HG03025 (cell line): ENCODE results near the gene CFAP74.
A peak's percentile ranks its signal among the peaks of the same experiment; 100 is the strongest.

ENCODE experiments used
- ATAC-seq: cut with Tn5 transposase; IDR thresholded peaks from one replicate; pipeline ENCODE4 v1.9.1; 2021; ENCODE audit warnings: mild to moderate bottlenecking, moderate library complexity; ENCODE audit not compliant: unreplicated experiment, low FRiP score

Gene CFAP74

GRCh38 chr1:1920608-1921458 lies 82.8 kb downstream of the CFAP74 start:
- ATAC-seq, result no peak

DNA sequence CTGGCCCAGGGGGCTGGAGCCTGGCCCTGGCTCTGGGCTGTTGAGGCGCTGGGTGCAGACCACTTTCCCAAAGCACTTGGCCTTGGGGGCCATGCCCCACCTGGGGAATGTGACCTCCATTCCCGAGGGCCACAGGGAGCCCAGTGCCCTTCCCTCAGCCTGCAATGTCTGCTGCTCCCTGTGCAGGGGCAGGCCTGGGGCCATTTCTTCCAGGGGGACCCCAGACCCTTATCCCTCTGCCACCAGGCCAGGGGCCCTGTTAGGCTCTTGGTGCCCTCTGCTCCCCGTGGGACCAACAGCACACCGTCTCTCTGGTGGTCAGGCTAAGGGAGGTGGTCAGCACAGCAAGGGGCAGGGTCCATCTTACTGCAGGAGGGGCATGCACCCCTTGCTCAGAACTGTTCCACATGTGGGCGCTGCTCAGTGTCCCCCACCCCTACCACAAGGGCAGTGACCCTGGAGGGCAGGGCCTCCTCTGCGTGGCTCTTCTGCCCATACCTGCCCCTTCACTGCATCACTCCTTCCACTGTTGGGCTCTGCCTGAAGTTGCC lies 83.5 kb downstream of the CFAP74 start:
- ATAC-seq, result no peak

GRCh38 chr1:1919304-1920056 lies 84.1 kb downstream of the CFAP74 start:
- peak; percentile 63 for ATAC-seq

DNA sequence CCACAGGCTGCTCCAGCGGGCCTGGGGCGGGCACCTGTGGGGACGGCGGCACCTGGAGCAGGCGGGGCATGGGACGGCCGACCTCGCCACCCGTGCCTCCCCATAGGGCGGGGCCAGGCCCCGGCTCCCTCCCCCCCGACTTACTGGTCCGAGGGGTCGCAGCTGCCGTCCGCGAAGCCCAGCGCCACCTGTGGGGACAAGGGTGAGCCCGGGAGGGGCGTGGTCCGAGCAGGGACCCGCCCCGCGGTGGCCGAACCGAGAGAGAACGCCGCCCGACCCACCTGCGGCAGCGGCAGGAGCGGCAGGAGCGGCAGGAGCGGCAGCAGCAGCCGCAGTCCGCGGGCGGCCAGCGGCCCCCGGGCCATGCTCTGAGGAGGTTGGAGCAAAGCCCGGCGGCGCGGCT lies 84.7 kb downstream of the CFAP74 start, which contains the start of gene TMEM52:
TMEM52 (minus strand) TSS at position 379 of the 403 bp plus-strand sequence; CDS start at position 365, 14 bp downstream.
- ATAC-seq, result peak; percentile 15

DNA sequence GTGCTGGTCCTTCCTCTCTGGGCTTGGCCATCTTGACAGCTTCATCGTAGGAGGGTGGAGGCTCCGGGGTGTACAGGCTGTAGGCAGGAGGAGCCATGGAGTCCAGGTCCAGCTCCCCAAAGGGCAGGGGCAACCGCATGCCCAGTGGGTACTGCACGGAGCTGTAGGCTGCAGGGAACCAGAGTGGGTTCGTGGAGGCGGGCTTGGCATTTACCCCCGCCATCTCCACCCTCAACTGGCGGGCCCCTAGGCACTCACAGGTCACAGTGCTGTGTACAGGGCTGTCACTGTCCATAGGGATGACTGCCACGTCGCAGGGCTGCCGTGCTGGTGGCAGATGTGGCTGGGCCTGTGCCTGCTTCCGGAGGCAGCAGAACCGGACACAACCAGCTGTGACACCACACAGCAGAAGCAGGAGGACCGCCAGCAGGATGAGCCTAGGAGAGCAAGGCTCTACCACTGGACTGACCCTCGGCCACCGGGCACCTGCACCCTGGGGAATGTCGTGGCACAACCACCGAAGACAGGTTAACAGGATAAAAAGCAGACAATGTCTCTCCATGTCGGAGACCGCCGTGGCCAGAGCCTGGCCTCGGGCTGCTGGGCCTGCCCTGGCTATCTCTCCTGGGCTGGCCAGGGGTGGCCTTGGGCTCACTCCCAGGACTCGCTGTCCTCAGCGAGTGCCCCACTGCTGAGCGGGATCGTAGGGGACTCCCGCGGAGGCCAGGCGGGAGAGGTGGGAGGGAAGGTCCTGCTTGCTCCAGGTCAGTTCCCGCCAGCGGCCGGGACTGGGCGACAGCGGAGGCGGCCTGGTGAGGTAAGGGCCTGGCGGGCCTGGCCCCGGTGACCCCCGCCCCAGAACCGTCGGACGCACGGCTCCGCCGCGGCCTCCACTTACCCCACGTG lies 85.3 kb downstream of the CFAP74 start:
- ATAC-seq, result no peak

DNA sequence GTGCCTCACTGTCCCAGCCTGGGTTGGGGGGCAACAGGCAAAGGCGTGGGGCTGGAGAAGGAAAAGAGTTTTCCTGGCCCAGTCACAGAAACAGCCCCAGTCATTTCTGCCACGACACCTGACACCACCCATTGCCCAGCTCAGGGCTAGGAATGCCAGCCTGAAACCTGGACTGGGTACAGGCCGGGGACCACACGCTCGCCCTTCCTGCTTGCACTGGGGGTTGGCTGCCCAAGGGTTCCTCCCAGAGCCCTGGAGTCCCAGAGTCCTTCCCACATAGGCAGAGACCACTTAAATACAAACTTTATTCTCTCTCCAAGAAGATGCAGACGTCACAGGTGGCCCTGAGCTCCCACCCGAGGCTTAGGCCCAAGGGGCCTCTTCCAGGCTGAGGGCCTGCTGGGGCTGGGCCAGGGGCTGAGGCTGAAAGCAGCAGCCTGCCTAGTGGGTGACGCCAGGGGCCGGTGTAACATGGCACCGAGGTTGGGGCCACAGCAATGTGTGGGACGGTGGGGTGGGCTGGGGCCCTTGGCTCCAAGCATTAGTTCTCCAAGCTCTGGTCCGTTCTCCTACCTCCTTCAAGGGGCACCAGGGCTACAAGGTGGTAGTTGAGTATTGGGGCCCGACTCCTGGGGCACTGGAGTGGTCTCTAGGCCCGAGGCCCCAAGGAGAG lies 86.1 kb downstream of the CFAP74 start:
- no peak for ATAC-seq

GRCh38 chr1:1916851-1917251 lies 86.7 kb downstream of the CFAP74 start:
- ATAC-seq, result no peak

DNA sequence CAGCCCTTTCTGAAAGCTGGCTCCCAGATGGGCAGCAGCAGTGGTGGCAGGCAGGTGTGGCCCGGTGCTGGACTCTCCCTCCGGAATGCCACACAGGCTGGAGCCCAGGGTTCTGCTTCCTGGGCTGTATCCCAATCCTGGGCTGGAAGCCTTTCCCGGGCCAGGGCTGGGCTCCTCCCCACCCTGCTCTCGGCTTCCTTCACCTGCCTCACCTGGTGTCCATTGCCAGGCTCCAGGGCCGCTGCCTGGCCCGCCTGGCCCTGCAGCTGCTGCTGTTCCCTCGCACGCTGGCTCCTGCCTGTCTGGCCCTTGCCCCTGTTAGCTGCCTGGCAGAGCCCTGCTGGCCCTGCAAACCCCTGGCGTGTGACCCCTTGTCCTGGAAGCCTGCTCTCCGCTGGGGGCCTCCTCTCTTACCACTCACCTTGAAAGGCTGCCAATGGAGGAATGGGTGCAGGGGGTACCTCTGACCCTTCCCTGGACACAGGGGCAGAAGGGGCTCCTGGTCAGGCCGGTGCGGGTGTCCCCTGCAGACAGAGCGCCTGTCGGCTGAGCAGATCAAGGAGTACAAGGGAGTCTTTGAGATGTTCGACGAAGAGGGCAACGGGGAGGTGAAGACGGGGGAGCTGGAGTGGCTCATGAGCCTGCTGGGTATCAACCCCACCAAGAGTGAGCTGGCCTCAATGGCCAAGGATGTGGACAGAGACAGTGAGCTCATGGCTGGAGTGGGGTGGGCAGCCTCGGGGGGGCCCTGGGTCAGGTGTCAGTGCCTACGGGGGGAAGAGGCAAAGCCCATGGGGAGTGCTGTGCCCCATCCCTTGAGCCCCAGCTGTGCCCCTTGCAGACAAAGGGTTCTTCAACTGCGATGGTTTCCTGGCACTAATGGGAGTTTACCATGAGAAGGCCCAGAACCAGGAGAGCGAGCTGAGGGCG lies 87.4 kb downstream of the CFAP74 start:
- no peak for ATAC-seq

DNA sequence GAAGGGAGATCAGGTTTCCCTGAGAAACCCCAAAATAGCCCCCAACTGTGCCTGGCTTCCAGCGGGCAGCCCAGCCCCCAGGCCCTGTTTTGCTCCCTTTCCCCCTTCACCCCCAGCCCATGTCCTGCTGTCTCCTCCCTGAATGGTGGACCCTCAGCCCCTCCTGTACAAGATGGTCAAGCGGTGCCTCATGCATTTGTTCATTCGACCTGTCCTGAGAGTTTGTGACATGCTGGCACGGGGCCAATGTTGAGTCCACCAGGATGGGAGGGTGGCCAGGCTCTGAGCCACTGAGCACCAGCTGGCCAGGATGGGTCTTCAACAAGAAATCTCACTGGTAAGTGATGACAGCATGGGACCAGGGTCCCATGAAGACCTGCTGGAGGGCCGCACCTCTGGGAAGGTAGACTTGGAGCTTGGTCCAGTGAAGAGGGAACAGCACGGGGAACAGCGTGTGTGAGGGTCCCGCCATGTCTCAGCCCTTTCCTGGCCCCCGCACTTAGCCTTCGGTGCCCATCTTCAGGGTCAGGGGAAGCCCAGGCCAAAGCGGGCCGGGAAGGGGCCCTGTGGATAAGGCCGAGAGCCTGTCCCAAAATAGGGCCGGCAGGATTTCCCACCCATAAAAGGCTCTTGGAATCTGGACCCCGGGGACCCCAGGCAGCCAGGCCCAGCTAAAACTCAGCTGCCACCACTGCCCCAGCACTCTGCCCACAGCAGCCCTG lies 88.5 kb downstream of the CFAP74 start, which contains the start of gene CALML6:
CALML6 (plus strand) TSS at position 290 of the 722 bp plus-strand sequence; CDS start at position 311, 21 bp downstream.
- no peak for ATAC-seq

GRCh38 chr1:1914101-1914970 lies 89.2 kb downstream of the CFAP74 start:
- ATAC-seq, result no peak

DNA sequence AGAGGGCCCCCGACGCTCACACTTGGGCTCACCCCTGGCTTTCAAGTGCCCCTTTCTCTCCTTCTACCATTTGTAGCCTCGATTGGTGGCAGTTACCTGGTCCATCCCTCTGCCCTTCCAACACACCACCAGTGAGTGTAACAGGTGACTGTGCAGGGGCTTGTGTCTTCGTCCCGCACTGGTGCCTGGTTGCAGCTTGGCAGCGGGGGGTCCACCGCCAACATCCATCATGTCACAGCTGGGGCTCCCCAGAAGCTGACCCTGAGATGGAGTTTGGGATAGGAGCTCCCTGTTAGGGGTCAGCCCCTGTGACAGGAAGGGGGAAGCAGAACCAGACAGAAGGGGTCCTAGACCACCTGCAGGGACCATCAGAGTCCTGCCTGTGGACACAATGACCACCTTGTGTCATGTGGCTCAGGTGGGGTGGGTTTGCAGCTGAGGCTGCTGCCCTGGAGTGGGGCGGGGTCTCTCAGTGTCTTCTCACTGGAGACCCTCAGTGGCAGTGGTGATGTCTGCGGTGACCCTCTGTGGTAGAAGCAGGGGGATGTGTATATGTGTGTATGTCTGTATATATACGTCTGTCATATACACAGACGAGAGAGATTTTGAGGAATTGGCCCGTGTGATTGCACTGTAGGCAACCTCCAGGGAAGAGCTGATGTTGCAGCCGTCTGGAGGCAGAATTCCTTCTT lies 92.1 kb downstream of the CFAP74 start:
- no peak for ATAC-seq

DNA sequence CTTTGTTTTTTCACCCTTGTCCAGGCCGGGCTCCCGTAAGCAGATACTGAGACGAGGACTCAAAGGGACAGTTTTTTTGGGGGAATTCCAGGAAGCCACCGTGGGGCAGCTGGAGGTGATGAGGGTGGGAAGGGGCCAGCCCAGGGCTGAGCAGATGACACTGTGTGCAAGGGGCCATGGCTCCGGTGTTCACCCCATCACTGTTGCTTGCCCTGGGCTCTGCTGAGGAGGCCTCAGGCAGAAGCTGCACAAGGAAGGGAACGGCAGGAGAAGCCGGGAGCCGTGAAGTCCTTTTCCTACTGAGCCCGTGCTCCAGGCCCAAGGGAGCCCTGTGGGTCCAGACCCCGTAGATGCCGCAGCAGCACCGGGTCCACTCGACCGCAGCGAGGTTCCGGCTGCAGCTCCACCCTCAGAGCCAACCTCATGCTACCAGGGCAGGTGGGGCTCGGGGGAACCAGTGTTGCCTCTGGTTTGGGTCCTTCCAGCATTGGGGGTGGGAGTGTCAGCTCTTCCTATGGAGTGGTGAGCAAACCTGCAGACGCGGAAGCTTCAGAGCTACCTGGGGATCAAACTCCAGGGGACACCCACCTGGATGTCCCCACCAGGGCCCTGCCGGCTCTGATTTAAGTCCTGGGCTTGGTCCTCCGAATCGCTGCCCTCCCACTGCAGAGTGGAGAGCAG lies 92.8 kb downstream of the CFAP74 start:
- no peak for ATAC-seq

- no peak for ATAC-seq
Observed at GRCh38 chr1:1910033-1910465, 93.5 kb downstream of the CFAP74 start.

GRCh38 chr1:1908506-1908791 lies 95.1 kb downstream of the CFAP74 start:
- peak; percentile 7 for ATAC-seq

DNA sequence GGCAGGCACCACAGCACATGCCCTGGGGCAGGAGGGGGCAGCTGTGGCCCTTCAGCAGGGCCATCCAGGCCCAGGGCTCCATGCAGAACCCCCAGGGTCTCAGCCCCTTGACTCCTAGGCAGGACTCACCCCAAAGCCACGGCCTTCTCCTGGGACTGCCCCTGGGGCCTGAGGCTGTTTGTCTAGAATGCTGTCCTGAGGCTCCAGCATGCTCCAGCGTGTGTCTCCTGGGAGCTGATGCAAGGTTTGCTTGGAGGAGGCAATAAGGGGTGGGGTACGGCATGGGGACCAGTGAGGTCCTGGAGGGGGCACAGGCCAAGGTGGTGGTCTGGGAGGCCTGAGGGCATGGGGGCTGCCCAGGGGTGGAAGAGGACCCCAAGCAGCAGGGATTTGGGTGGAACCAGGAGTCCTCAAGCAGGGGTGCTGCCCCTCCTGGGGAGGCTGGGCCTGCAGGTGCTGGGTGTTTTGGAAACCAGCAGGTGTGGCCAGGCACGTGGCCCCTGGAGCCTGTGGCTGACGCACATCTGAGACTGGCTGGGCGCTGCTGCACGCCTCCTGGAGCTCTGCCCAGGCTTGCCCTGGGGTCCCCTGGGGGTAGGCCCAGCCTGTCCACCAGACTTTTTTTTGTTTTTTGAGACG lies 96.4 kb downstream of the CFAP74 start:
- ATAC-seq, result no peak
